GM21423 (cell line): Measurements from ENCODE around the gene NOP53.
A peak's percentile ranks its signal among the peaks of the same experiment; 100 is the strongest.
"Not testable (repeated sequence)": the region's sequence is repeated elsewhere in the genome, so short reads cannot be mapped to it uniquely, and the experiment has no call there.

Experiments used
- ATAC-seq: cut with Tn5 transposase; IDR thresholded peaks from one replicate; pipeline ENCODE4 v1.9.1; 2021; ENCODE audit warnings: mild to moderate bottlenecking, moderate library complexity; ENCODE audit not compliant: unreplicated experiment

NOP53 gene

GRCh38 chr19:47745010-47745901 is at the start of gene NOP53:
Gene NOP53, plus strand, starts transcription at chr19:47745546. Its CDS starts 14 bp downstream, at chr19:47745560.
- peak; percentile 74 for ATAC-seq

GRCh38 chr19:47696635-47697034 is 48.7 kb upstream of the NOP53 start:
- no peak for ATAC-seq

- no peak for ATAC-seq
These were observed 47.3 kb upstream of the NOP53 start for GRCh38 chr19:47697863-47698609.

GRCh38 chr19:47698631-47699359 is 46.6 kb upstream of the NOP53 start:
- ATAC-seq, result no peak

- ATAC-seq, result no peak
These were observed 45.9 kb upstream of the NOP53 start for GRCh38 chr19:47699360-47699917.

GRCh38 chr19:47700934-47701716 is 44.2 kb upstream of the NOP53 start:
- no peak for ATAC-seq

GRCh38 chr19:47701717-47702552 is 43.4 kb upstream of the NOP53 start:
- no peak for ATAC-seq

GRCh38 chr19:47702671-47703070 is 42.7 kb upstream of the NOP53 start:
- ATAC-seq, result no peak

GRCh38 chr19:47703301-47703700 is 42.0 kb upstream of the NOP53 start:
- ATAC-seq, result no peak

- ATAC-seq, result no peak
These were observed 41.3 kb upstream of the NOP53 start for GRCh38 chr19:47704024-47704423.

GRCh38 chr19:47704656-47705055 is 40.7 kb upstream of the NOP53 start:
- ATAC-seq, result no peak

- no peak for ATAC-seq
These were observed 38.0 kb upstream of the NOP53 start for GRCh38 chr19:47707135-47707925.

- ATAC-seq, result no peak
These were observed 33.6 kb upstream of the NOP53 start for GRCh38 chr19:47711652-47712242.

GRCh38 chr19:47713046-47714021 is 32.0 kb upstream of the NOP53 start, which contains the start of gene EHD2:
Gene EHD2, plus strand, starts transcription at chr19:47713422. Its CDS starts 3,191 bp downstream, at chr19:47716613.
- ATAC-seq, result no peak

- ATAC-seq, result no peak
These were observed 31.0 kb upstream of the NOP53 start for GRCh38 chr19:47714339-47714738.

GRCh38 chr19:47714855-47715254 is 30.5 kb upstream of the NOP53 start:
- not testable (repeated sequence) for ATAC-seq
